NT2/D1 (cell line): ENCODE data around the gene CLEC16A.

Source experiments
- DNase-seq: peaks from one replicate; pipeline ENCODE4 v3.0.0-alpha.2; 2011; ENCODE audit warnings: low read depth, low spot score
- H3K27me3 ChIP-seq: 2 replicates; pipeline ENCODE4 v1.6.0; 2011; ENCODE audit warnings: mild to moderate bottlenecking; ENCODE audit not compliant: insufficient read length, insufficient read depth
- H3K36me3 ChIP-seq: 2 replicates; pipeline ENCODE4 v1.6.1; 2011; ENCODE audit warnings: mild to moderate bottlenecking, low read length, mixed read lengths; ENCODE audit not compliant: insufficient read depth, insufficient read length
- H3K4me1 ChIP-seq: 2 replicates; pipeline ENCODE4 v1.5.1; 2011; ENCODE audit not compliant: insufficient read depth, insufficient read length
- H3K4me3 ChIP-seq: 2 replicates; pipeline ENCODE4 v1.5.1; 2011; ENCODE audit warnings: low read depth; ENCODE audit not compliant: insufficient read length
- H3K9ac ChIP-seq: 2 replicates; pipeline ENCODE4 v1.6.0; 2011; ENCODE audit warnings: low read depth; ENCODE audit not compliant: insufficient read length
- H3K9me3 ChIP-seq: 2 replicates; pipeline ENCODE4 v1.5.1; 2011; ENCODE audit warnings: mild to moderate bottlenecking, low read length; ENCODE audit not compliant: insufficient read depth
- SUZ12 ChIP-seq: IDR thresholded peaks from 2 replicates; pipeline ENCODE4 v1.6.1; 2011; ENCODE audit not compliant: insufficient read length, insufficient read depth; ENCODE audit errors: extremely low read depth
- YY1 ChIP-seq: IDR thresholded peaks from 2 replicates; pipeline ENCODE4 v1.6.1; 2011; ENCODE audit not compliant: insufficient read length, insufficient read depth
- ZNF274 ChIP-seq: IDR thresholded peaks from 2 replicates; pipeline ENCODE4 v1.6.1; 2011; ENCODE audit warnings: mild to moderate bottlenecking, low read depth, low read length

CLEC16A gene

DNA sequence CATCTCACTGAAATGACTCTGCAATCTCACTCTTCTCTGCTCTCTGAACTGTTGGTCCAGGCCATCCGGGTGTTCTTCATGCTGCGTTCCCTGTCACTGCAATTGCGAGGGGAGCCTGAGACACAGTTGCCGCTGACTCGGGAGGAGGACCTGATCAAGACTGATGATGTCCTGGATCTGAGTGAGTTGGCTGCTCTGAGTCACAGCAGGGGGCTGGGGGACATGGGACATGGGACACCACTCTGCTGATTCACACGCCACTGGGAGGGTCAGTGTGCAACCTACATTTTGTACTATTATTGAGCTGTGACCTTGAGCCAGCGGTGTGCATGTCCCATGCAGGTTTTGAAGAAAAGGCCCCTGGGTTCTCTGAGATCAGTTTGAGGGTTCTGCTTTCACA is 116.5 kb downstream of the CLEC16A start:
- Histone ChIP-seq H3K9me3 (no peaks in the 10 kb centered on the region), H3K9ac (no peak overlapping the region), H3K27me3 (no peaks in the 10 kb centered on the region), H3K4me1 (peaks cover 6% of the 10 kb centered on the region), H3K4me3 (no peak overlapping the region), H3K36me3 (peaks cover 28% of the 10 kb centered on the region)
- TF ChIP-seq ZNF274 (no peak), SUZ12 (no peak), YY1 (no peak)
- no peak for DNase-seq

DNA sequence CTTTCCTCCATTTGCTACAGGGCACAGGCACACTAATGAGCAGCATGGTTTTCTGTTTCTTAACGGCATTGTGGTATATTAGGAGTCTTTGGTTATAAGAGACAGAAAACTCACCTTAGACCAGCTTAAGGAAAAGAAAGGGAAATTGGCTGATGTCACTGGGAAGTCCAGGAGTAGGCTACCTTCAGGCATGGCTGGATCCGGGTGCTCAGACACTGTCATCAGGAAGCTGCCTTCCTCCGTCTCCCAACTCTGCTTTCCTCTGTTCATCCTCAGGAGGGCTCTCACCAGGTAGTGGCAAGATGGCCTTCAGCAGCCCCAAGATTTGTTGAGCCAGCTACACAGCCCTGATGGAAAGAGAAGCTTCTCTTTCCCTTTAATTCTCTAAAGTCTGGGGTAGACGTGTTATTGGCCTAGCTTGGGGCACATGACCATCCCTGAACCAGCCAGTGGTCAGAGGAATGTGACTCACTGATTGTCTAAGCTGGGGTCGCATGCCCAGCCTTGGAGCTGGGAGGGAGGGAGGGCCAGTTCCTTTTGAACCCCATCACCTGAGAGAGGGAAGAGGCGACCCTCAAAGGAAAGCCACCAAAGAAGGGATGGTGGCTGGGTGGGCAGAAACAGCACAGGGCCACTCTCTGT is 117.4 kb downstream of the CLEC16A start:
- TF ChIP-seq SUZ12 (no peak), ZNF274 (no peak), YY1 (no peak)
- Histone ChIP-seq H3K4me3 (no peak overlapping the region), H3K4me1 (peaks cover 6% of the 10 kb centered on the region), H3K27me3 (no peaks in the 10 kb centered on the region), H3K9ac (no peak overlapping the region), H3K36me3 (peaks cover 25% of the 10 kb centered on the region), H3K9me3 (no peaks in the 10 kb centered on the region)
- no peak for DNase-seq

DNA sequence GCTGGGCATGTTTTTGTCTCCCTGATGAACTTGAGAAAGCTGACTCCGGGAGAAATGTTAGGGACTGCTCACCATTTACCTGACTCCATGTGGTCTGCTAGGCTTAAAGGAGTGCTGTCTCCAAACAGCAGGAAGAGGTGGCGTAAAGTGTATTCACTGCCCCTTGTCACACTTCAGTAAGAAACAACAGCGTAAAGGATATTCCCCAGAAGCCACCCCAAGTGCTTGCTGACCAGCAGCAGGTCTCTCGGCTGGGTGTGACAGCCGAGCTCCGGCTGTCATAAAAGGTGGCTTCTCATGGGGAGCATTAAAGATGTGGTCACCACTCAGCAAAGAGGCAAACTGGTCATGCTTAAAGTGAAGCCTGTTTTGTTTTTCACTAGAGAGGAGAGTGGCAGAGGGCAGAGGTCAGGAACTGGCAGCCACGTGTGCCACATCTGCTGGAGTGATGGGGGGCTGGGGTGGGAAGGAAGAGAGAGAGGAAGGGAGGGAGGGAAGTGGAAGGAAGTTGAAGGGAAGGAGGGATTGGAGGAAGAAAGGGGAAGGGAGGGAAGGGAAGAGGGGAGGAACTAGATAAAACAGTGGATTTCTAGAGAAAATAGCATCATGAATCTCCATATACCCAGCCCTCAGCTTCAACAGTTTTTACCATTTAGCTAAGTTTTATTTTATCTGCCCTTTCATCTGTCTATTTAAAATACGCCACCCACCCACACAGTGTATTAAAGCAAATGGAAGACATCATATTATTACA is 119.3 kb downstream of the CLEC16A start:
- no peaks in the 10 kb centered on the region for H3K27me3 ChIP-seq
- no peak overlapping the region for H3K9ac ChIP-seq
- peaks cover 22% of the 10 kb centered on the region for H3K36me3 ChIP-seq
- no peaks in the 10 kb centered on the region for H3K9me3 ChIP-seq
- no peak for DNase-seq
- peaks cover 6% of the 10 kb centered on the region for H3K4me1 ChIP-seq
- no peak overlapping the region for H3K4me3 ChIP-seq
- TF ChIP-seq YY1 (no peak), SUZ12 (no peak), ZNF274 (no peak)

DNA sequence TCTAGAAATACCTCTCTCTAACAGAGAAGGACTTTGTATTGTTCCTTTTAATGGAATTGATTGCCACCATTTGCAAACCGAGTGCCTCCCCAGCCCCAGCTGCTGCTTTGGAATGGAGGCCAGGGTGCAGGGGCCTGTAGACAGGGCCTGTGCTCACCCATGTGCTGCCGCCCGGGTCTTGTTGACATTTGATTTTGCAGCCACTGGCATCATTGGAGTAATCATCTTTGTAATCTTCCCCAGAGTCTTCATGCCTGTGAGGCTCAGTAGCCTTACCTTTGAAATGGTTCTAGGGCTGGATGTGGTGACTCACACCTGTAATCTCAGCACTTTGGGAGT is 119.8 kb downstream of the CLEC16A start:
- no peaks in the 10 kb centered on the region for H3K9me3 ChIP-seq
- H3K9ac ChIP-seq = no peak overlapping the region
- peaks cover 25% of the 10 kb centered on the region for H3K36me3 ChIP-seq
- H3K4me1 ChIP-seq = peaks cover 6% of the 10 kb centered on the region
- no peak for DNase-seq
- H3K4me3 ChIP-seq = no peak overlapping the region
- no peaks in the 10 kb centered on the region for H3K27me3 ChIP-seq
- TF ChIP-seq SUZ12 (no peak), YY1 (no peak)

DNA sequence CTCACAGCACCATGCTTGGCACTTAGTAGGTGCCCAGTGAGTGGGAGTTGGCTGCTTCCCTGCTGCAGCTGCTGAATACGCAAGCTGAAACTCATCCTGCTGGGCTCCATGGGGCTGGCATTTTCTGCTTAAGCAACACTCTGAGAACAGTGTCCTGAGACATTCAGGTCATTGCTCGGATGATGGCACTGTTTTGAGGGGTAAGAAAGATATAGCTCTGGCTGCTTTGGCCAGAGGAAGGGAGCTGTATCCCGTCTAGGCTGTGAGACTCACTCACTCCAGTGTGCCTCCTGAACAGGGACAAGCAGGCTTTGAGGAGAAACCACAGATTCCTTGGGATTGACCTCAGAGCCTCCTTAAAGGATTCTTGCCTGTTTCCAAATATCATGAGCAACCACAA is 120.5 kb downstream of the CLEC16A start:
- Histone ChIP-seq H3K36me3 (peaks cover 25% of the 10 kb centered on the region), H3K9ac (no peak overlapping the region), H3K9me3 (no peaks in the 10 kb centered on the region), H3K27me3 (no peaks in the 10 kb centered on the region), H3K4me3 (no peak overlapping the region), H3K4me1 (peaks cover 6% of the 10 kb centered on the region)
- TF ChIP-seq ZNF274 (no peak), SUZ12 (no peak), YY1 (no peak)
- no peak for DNase-seq

DNA sequence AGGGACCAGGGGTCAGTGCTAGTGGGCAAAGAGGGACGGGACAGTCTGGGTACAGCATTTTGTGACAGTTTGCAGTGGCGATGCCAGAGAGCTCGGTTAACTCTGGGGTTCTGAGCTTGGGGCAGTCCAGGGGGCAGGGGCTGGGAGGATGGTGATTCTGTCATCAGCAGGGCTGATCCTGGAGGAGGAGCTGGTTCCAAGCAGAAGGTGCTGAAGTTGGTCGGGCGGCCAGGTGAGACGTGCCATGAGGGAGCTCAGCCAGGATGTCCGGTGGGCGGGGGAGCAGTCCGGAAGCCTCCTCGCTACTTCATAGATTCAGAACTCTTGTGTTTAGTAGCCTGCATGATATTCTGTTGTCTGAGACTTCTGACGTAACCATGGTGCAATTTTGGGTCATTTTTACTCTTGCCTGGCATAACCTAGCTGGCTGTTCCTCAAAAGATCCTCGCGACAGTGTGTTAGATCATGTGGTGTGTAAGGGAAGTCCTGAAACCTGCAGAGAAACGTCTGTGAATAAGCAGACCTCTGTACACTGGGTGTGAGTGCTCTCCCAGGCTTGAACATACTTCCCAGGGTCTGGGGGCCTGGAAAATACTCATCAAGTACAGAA is 122.0 kb downstream of the CLEC16A start:
- peaks cover 22% of the 10 kb centered on the region for H3K36me3 ChIP-seq
- no peak overlapping the region for H3K9ac ChIP-seq
- no peak overlapping the region for H3K4me3 ChIP-seq
- H3K27me3 ChIP-seq = no peaks in the 10 kb centered on the region
- DNase-seq = no peak
- TF ChIP-seq ZNF274 (no peak), SUZ12 (no peak), YY1 (no peak)
- peaks cover 3% of the 10 kb centered on the region for H3K4me1 ChIP-seq
- H3K9me3 ChIP-seq = no peaks in the 10 kb centered on the region

DNA sequence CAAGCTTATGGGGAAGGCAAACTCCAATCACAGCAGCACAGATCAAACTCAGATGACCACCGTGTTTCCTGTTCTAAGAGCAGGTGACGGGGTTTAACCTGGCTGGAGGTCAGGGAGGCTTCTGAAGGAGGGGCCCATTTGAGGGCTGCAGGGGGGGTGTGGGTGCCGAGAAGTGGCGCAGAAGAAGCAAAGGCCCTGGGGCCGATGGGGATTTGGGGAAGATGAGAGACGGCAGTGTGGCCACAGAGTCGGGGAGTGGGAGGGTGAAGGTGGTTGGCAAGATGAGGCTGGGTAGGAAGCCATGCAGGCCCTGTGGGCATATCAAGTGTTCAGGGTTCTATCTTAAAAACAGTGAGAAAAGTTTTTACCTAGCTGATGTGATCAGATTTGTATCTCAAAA is 122.9 kb downstream of the CLEC16A start:
- Histone ChIP-seq H3K9me3 (no peaks in the 10 kb centered on the region), H3K4me3 (no peak overlapping the region), H3K9ac (no peak overlapping the region), H3K4me1 (peaks cover 3% of the 10 kb centered on the region), H3K27me3 (no peaks in the 10 kb centered on the region), H3K36me3 (peaks cover 17% of the 10 kb centered on the region)
- no peak for TF ChIP-seq SUZ12
- TF ChIP-seq YY1 = no peak
- TF ChIP-seq ZNF274 = no peak
- no peak for DNase-seq
